GM19099 (cell line): ENCODE measurements around the gene EIF4EBP2.

Source experiments
- POLR2A ChIP-seq: IDR thresholded peaks from 3 replicates; pipeline ENCODE4 v1.6.1; 2011; ENCODE audit warnings: low read depth; ENCODE audit not compliant: insufficient read length; ENCODE audit errors: extremely low read depth

Gene EIF4EBP2

DNA sequence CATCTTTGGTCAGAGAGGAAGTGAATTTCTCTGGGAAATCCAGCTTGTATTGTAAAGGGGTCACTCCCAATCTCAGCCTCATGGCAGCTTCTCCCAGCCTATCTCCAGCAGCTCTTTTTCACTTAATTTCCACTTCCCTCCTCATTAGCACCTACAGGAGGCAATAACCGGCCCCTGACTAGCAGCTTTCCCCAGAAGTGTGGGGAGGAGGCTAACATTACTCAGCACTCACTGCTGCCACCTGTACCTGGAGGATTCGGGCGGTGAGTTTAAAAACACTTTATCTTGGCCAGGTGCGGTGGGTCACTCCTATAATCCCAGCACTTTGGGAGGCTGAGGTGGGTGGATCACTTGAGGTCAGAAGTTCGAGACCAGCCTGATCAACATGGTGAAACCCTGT is 33.8 kb downstream of the EIF4EBP2 start:
- no peak for TF ChIP-seq POLR2A

DNA sequence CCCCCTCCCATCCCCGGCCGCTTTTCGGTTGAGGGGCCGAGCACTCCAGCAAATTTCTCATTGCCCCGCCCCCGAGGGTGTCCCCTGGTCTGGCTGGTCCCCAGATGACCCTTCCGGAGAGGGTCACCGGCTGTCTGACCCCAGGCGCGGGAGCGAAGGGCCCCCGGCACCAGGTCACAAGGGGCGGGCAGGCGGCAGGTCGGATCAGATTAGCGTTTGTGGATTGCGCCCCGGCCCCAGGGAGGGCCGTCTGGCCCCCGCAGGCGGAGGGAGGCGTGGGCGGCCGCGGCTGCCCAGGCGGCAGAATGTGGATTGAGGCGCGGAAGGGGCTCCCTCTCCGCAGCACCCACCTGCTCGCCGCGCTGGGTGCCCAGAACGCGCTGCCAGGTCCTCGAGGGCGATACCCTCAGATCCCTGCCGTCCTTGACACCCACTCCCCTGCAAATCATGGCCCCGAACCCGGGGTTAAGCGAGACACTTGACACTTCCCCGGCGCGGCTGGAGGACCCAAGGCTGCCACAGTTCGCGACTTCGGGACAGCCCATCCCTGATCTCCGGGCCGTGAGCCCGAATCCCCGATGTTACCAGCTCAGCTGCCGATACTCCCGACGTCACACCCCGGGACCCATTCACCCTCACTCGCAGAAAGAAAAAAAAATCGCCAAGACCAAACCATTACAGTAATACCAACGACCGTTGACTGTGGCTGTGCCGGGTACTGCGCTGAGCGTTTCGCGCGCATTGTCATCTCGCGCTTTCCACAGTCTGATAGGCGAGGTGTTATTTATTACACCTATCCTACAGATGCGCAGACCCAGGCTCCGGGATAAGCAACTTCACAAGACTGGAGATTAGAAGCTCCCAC is 36.6 kb downstream of the EIF4EBP2 start:
- TF ChIP-seq POLR2A = no peak

DNA sequence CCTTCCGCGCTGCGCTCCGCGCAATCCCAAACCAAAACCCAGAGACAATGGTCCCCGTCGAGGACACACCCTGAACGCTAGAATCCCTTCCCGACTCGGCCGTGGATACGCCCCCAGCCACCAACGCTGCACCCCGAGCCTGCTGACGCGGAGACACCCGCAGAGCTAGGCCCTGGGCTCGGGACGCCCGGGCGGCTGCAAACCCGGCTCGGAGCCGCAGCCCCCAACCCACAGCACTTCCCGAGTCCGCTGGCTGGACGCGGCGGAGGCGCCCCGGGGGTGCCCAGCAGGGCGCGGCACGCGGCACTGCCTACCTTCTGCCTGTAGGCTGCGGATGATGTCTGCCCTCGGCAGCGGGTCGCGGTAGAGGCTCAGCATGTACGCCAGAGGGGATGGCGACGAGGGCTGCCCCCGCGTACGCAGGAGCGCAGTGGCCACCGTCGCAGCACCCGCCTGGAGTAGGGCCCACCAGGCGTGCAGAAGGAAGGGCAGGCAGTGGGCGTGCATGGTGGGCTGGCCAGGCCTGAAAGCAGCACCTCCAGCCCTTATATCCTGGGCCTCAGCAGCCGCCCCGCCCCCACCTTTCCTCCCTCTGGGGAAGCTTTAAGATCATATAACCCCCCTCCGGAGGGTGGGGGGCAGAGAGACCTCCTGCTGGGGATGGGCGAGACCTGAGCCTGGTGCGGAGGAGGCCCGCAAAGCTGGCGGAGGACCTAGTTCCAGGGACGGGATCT is 37.4 kb downstream of the EIF4EBP2 start, which contains the start of gene NODAL:
Gene NODAL (minus strand): TSS at position 521 of the 734 bp plus-strand sequence. CDS start 14 bp downstream, at position 507.
- no peak for TF ChIP-seq POLR2A

DNA sequence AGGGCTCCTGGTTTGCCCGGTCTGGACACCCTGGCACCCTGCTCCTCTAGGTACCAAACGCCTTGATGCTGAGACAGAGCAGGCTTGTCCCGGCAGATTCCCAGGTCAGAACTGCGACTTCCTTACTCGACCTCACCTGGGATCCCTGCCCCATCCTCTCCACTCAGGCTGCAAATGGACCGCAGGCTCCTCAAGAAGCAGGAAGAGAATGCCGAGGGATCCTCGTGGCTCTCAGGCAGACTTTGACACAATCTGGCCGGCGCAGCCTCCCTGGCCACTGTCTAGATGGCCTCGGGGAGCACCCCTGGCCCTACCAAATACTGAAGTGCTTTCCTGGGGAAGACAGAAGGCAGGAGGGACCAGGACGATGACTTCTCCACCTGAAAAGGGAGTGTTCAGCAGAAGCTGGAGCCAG is 38.0 kb downstream of the EIF4EBP2 start:
- no peak for TF ChIP-seq POLR2A

DNA sequence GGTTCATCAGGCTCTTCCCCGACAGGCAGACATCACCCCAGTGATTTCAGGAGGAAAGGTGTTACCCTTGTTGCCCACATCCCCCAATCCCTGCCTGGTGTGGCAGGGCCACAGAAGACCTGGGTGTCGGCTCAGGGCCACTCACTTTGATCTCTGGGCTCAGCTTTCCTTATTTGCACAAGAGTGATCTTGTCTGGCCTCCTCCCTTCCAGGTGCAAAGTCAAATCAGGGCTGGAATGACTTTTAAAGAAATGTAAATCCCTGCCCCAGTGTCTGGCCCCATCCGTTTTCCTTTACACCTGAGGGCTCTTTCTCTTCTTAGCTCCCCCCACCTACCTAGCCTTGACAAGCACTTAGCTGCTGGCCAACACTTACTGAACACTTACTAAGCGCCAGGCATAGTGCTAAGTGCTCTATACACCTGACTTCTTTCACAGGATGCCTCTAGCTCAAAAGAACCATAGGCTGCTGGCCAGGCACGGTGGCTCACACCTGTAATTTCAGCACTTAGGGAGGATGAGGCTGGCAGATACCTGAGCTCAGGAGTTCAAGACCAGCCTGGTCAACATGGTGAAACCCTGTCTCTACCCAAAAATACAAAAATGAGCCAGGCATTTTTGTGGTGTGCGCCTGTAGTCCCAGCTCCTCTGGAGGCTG is 38.5 kb downstream of the EIF4EBP2 start:
- no peak for TF ChIP-seq POLR2A

DNA sequence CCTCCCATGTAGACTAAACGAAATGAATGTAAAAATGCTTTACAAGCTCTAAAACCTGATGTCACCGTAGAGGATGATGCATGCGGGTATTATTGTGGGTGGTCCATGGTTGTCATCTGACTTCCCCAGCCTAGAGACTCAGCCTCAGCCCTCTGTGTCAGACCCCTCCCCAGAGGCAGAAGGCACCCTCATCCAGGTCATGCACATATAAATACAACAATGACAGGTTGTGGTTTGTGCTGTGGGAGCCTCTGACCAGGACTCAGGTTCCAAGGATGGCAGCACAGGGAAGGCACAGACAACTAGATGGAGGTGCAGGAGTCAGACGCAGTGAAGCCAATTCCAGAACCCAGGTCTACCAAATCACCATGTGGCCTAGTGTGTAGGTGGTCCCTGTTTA is 40.8 kb downstream of the EIF4EBP2 start:
- TF ChIP-seq POLR2A = no peak

DNA sequence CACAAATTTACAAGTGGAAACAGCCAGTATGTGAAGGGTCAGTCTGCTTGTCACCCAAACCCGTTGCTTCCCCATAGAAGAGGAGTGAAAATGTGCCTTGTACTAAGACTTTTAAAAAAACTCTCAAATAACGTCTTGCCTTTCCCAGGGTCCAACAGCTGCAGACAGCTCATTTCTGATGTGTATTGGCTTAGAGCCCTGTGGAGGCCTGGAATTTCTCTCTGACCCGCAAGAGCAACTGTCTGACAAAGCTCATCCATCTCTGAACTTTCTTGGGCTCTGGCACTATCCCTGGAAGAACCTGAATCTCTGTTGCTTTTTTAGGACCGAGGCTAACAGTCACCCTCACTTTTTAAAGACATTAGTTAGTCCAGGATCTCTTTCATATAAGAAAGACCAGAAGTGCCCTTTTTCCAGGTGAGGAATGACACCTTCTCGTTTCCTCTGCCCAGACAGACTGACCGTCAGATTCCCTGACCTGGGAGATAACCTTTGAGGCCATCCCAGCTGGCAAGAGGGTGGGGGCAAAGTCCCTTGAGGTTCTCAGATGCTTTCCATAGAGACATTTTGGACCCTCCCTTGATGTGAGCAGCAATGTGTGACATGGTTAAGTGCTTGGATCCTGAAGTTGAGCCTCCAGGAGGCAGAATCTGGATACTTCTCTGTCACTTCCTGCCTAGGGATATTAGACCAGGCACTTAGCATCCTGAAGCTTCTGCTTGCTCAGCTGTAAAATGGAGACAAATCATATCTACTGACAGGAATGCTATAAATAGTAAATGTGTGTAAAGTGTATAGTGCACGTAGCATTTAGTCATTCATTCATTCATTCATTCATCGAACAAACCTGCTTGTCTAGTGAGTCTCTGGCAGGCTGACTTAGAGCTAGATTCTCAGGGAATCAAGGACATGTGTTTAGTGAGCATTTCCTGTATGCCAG is 42.0 kb downstream of the EIF4EBP2 start:
- no peak for TF ChIP-seq POLR2A

DNA sequence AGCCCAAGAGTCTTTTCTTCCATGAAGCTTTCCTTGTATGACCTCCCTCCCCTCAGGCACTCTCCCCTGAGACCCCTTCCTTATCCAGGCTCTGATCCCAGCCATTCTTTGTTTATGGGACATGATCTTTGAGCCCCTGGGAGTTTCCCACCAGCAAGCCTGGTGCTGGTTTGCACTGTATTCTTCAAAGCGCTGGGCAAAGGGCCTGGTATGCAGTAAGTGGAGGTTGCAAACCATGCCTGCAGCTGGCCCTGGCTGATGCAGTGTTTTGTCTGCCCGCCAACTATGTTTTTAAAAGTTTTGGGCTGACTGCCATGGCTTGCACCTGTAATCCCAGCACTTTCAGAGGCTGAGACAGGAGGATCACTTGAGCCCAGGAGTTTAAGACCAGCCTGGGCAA is 44.3 kb downstream of the EIF4EBP2 start:
- no peak for TF ChIP-seq POLR2A

DNA sequence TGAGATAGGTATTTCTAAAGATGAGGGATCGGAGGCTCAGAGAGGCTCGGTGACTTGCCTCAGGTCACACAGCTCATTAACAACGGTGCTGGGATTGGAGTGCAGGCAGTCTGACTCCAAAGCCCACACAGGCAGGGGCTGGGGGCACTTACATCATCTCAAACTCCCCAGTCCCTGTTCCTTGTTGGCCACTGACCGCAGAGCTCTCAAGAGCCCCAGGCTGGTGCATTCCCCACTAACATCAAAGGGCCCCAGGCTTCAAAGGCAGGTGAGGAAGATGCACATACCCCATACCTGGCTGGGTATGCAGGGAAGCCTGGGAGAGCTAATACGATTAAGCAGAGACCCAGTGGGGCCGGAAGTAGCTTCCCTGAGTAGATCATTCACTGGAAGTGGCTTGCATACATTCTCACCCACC is 51.3 kb downstream of the EIF4EBP2 start:
- TF ChIP-seq POLR2A = no peak

DNA sequence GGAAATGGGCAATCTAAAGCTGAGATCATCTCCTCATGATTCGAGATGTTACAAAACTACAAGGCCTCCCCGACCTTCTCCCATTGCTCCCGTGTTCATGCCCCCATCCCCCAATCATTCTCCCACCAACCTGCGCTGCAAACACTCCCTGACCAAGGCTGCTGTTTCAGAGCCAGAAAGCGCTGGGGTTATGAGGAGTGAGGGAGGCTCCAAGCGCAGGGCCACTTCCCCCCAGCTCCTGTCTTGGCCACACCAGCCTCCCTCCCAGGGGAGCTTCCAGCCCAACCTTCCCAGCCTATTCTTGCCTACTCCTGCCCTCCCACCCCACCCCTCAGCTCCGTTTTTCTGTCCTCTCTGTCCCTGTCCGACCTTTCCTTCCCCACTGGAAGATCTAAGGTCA is 52.2 kb downstream of the EIF4EBP2 start:
- TF ChIP-seq POLR2A = no peak

DNA sequence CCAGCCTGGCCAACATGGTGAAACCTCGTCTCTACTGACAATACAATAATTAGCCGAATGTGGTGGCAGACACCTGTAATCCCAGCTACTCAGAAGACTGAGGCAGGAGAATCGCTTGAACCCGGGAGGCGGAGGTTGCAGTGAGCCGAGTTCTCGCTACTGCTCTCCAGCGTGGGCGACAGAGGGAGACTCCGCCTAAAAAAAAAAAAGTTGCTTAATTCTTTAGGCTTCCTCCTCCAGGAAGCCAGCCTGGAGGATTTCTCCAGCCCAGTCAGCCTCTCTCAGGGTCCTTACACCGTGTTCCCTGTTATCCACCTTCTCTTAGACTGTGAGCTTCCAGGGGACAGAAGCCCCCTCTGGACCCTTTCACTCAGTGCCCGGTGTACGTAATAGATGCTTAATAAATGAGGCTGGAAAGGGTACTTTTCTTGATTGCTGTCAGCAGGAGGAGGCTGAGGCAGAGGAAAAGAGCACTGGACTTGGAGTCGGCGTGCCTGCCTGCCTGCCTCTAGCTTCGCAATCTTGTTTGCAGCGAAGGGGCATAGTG is 53.9 kb downstream of the EIF4EBP2 start:
- TF ChIP-seq POLR2A = no peak

DNA sequence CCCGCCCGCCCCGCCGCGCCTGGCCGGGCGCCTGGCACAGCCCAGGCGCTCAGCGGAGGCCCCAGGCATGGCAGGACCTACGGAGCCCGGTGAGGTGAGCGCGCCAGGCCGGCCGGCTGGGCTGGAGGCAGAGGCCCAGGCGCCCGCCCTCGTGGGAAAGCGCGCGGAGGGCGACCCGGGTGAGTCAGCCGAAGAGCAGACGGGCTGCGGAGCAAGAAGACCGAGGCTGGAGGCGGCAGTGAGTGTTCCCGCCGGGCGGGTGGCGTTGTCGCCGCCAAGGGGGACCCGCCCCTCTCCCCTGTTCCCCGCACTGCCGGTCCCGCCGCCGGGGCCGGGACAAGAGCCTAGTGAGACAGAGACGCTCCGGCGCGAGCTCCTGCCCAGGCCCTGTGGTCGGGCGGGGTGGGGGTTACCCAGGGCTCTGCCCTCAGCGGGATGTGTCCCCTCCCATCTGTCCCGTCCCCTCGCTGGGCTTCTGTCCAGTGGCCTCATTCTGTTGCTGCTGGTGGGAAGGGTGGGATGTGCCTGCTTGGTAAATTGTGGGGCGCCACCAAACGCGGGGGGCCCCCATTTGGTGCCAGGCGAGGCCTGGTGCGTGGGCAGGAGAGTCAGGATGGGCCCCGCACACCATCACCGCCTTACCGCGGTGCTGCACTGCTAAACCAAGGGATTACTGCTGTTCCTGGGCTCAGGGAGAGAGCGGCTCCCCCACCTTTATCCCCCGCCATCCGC is 54.5 kb downstream of the EIF4EBP2 start:
- TF ChIP-seq POLR2A = no peak

DNA sequence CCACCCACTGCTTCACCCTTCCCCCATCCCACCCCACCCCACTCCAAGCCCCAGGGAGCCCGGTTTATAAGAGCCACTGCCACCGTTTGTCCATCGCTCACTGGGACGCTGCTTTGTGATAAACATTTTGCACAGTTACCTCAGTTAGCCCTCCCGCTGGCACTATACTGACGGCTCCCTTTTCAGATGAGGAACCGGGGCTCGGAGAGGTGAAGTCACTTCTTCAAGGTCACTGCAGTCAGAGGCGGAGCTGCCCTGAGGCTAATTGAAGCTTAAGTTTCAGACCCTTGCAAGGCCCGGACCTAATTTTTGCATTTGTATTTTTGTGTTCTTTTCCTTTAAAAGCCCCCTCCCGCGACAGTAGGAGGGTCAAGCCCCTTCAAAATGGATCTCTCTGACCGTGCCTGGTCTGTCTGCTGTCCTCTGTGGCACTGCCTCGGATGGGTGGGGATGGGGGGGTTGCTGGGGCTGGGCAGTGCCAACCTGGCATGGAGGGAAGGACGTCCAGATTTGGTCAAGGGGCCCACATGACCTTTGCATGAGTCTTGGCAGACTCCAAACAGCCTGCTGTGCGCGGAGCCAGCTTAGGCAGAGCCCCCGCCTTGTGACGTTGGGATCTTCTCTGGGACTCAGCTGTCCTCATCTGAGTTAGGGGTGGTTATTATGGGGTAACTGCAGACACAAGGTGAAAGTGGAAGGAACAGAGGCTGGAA is 55.3 kb downstream of the EIF4EBP2 start:
- TF ChIP-seq POLR2A = no peak

DNA sequence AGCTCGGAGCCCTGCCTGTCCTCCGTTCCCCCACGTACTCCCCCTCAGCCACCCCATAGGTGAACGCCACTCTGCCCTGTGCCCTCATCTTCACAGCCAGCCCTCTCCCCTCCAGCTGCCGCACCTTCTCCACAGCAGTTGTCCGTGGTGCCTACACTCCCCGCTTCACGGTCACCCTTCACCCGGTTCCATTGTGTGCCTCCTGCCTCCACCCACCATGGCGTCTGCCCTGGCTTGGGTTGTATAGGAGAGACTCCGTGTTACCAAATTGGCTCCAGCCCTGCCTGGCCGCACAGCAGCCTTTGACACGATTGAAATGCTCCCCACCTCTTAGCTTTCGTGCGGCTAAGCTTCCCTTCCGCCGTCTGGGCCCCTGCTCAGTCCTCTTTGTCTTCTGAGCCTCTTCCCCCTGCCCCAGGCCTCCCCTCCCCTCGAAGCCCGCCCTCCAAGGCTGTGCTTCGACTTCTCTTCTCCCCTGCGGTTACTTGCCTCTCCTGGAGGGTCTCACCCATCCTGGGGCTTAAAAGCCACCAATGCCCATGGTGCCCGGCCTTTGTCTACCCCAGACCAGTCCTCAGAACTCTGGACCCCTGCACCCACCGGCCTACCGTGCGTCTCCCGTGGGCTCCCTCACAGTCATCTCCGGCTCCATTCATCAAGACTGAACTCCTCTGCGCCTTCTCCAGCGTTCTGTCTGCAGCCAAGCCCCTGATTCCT is 56.0 kb downstream of the EIF4EBP2 start:
- no peak for TF ChIP-seq POLR2A
